Fibroblast of skin of scalp (primary cell): ENCODE data around the gene MGAT5B.
"Not testable (repeated sequence)": the region's sequence is repeated elsewhere in the genome, so short reads cannot be mapped to it uniquely, and the experiment has no call there.

Experiments used
- DNase-seq: peaks from one replicate; pipeline ENCODE4 v3.0.0-alpha.2; 2013

Gene MGAT5B

DNA sequence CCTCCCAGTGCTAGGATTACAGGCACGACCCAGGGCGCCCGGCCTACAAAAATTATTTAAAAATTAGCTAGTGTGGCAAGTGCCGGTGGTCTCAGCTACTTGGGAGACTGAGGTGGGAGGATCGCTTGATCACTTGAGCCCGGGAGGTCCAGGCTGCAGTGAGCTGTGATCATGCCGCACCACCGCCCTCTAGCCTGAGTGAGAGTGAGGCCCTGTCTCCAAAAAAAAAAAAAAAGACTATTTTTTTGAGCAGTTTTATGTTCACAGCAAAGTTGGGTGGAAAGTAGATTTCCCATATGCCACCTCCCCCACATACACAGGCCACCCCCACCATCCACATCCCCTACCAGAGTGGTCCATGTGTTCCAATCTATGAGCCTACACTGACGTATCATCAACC is 84.9 kb downstream of the MGAT5B start:
- no peak for DNase-seq

DNA sequence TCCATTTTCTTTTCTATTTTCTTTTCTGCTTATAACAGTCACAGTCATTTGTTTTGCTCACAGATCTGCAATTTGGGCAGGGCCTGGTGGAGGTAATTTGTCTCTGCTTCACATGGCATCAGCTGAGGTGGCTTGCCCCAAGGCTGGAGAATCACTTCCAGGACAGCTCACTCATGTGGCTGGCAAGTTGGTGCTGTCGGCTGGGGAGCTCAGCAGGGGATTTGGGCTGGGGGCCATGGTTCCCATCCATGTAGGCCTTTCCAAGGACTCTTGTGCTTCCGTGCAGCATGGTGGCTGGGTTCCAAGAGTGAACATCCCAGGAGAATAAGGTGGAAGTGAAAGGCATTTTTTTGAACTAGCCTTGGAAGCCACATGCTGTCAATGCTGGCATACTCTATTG is 85.7 kb downstream of the MGAT5B start:
- DNase-seq = peak; percentile 25

DNA sequence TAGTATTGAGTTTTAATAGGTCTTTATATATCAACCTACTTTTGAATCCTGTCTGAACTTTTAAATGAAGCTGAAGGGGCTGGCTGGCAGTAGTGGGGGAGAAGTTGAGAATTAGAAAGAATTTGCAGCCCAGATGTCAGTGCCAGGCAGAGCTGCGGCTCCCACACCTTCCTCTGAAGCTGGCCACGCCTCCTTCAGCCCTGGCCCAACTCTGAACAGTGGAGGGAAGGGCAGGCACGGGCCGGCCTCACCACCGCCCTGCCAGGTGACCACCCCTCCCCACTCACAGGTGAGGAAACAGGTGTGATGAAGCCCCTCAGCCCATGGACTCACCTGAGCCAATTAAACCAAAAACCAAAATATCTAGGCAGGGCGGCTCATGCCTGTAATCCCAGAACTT is 87.0 kb downstream of the MGAT5B start:
- DNase-seq = no peak

DNA sequence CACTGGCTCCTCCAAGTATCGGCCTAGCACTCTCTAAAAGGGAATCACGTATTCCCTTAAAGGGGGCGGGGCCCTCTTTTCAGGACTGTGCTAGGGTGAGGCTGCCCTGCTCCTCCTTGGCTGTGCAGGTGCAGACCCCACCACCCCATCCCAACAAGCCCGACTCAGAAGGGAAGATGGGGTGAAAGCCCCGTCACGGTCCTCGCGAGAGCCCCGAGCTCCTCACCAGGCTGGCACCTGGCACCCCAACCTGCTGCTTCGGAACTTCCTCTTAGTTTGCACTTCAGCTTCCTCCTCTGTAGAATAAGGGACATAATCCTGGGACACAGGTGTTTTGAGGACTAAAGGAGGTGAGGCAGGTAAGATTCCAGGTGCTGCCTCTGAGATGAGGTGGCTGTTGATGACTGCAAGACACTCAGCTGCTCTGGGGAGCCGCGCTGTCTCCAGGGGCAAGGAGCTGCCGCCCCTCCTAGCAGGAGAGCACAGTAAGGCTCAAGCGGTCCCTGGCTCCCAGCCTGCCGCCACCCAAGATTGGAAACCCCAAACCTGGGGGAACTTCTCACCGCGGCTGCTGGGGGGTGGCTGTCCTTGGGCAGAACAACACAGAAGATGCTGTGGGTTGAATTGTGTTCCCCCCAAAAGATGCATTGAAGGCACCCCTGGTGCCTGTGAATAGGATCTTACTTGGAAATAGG is 88.8 kb downstream of the MGAT5B start:
- DNase-seq = no peak

DNA sequence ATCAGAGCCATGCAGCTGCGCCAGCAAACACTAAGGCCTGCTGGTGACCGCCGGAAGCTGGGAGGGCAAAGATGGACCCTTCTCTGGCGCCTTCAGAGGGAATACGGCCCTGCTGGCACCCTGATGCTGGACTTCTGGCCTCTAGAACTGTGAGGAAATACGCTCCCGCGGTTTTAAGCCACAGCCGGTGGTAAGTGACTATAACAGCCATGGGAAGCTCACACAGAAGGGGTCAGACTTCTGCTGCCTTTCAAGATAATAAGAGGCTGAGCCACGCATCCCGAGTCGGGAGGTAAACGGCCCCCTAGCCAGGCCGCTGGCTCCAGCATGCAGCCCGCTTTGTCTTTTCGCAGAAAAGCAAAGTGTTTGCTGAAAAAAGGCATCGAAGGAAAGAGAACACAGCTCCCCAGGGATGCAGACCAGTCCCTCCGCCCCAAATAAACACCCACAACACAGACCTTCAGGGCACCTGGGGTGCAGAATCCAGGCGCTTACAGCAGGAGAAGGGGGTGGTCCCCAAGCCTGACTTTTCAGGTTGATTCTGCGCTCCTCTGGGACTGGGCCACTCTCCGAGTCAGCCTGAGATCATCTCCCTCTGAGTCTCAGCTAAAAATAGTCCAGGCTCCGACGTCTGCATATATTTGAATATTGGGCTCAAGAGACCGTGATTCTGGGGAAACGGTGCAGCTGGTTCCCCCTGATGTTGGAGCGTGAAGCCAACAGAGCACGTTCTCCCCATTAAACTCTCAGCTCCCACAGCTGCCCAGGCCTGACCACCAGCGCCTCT is 89.7 kb downstream of the MGAT5B start:
- DNase-seq = peak; percentile 23

DNA sequence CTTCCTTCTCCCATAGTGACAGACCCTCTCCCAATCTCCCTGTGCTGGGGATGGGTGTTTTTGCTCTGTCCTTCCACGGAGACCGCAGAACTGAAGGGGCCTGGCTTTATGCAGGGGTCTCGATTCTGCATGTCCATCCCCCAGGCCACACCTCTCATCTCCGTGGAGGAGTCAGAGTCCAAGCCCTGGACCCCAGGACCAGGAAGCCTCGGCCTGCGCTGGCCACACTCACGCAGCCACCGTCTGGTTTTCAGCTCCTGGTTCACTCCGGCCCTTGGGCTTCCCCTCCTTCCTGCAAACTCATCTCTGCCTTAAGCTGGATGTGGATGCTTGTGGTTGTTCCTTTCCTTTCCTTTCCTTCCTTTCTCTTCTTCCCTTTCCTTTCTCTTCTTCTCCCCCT is 90.8 kb downstream of the MGAT5B start:
- DNase-seq = no peak

DNA sequence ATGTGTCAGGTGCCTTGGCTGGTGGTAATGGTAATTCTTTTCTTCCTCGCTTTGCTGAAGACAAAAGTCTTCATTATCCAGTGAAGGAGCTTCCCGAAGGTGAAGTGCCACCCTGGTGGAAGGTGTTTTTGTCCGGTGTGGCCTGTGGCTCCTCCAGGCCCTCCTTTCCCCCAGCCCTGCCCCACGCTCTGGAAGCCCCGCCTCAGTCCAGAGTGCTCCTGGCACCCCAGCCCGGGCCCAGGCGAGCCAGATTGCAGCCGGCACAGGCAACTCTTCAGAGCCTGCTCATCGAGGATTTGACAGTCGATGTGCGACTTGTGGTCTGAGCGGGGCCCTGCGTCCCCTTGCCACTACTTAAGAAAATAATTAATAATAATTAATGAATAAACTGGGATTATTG is 93.7 kb downstream of the MGAT5B start:
- DNase-seq = no peak

DNA sequence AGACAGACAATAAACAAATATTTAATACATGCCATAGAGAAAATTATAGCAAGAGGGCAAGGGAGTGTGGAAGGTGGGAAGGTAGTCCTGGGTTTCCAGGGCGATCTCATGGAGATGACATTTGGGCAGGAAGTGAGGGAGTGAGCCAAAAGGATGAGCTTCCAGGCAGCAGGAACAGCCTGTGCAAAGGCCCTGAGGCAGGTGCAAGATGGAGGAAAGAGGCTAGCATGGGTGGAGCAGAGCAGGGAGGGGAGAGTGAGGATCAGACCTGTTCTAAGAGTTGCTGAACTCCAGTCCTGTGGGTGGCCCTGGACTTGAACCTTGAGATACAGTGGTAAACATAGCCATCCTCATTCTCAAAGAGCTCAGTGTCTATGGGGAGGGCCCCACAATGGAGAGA is 94.7 kb downstream of the MGAT5B start:
- DNase-seq = no peak

DNA sequence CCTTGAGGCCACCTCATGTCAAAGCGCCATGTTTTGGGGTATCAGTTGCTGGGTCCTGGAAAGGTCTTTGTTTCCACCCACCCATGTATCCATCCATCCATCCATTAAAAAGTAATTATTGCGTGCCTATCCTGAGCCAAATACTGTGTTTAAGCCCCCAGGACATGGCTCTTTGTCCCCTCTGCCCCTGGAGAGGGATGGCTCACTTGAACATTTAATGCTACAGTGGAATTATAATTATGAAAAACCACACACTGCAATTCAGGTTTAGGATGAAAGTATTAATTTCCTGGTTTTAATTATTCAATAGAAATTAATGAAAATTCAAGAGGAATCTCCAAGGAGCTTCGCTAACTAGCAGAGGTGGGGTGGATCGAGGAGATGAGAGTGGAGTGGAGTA is 97.8 kb downstream of the MGAT5B start:
- DNase-seq = no peak

DNA sequence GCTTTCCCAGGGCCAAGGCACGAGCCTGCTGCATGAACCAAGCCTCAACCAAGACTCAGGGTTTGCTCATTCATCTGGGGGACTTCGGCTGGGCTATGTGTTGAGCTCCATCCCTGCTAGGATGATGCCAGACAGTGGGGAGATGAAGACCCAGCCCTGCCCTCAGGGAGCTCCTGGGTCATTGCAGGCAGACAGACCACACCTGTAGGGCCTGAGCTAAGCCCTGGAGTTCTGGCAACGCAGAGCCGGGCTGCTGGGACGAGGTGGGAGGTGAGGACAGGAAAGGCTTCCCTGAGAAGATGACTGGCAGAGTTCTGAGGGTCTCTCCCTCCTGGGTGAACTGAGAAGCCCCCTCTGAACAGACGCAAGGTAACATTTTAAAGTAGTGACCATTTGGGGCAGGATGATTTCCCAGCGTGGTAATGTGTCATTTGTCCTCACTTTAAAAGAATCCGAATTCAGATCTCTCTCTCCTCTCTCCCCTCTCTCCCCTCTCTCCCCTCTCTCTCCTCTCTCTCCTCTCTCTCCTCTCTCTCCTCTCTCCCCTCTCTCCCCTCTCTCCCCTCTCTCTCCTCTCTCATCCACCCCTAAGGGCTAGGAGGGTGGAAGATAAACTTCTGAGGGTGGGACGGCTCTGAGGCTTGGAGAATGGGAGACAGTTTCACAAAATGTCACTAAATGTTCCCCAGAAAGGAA is 98.4 kb downstream of the MGAT5B start:
- no peak for DNase-seq

DNA sequence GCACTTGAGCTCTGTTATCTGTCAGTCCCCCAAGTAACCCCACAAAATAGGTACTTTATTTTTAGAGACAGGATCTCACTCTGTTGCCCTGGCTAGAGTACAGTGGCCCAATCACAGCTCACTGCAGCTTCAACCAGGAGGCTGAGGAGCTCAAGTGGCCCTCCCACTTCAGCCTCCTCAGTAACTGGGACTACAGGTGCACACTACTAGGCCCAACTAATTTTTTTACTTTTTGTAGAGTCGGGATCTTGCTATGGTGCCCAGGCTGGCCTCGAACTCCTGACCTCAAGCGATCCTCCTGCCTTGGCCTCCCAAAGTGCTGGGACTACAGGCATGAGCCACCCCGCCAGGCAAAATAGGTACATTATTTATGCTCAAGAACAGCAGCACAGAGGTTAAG is 99.6 kb downstream of the MGAT5B start:
- no peak for DNase-seq

DNA sequence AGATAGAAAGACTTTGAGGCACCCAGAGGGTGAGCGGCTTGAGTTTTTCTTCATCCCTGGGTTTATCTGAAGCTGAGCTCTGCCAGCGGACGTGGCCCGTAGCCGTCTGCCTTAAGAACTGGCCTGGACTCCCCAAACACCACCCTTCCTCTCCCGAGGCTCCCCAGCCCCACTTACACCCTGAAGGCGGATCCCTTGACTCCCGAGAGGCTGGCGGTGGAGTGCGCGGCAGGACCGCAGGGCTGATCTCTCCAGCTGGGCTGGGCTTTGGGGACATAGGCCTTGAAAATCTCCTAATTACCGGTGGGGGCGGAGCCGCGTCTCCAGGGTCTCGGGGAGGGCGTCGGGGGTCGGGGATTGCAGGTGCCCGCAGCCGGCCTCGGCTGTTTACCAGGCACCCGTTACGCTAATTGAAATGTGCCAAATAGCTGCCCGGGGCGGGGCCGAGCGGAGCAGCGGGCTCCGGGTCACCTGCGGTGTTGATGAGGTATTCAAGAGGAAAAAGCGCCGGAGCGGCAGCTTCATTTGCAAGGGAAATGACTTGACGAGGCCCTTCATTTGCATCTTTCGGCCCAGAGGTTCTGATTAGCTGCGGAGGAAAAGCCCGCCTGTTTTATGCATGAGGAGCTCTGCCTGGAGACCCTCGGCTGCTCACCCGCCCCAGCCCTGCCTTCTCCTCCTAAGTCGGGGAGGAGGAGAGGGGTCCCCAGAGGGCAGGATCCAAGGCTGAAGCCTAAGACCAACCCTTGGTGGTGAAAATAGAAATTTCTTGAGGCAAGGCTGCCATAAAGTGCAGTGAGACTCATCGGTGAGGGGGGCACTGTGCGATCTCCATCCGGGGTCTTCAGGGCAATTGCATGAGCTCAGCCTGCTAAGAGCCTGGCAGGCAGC is 100.7 kb downstream of the MGAT5B start:
- peak; percentile 31 for DNase-seq

DNA sequence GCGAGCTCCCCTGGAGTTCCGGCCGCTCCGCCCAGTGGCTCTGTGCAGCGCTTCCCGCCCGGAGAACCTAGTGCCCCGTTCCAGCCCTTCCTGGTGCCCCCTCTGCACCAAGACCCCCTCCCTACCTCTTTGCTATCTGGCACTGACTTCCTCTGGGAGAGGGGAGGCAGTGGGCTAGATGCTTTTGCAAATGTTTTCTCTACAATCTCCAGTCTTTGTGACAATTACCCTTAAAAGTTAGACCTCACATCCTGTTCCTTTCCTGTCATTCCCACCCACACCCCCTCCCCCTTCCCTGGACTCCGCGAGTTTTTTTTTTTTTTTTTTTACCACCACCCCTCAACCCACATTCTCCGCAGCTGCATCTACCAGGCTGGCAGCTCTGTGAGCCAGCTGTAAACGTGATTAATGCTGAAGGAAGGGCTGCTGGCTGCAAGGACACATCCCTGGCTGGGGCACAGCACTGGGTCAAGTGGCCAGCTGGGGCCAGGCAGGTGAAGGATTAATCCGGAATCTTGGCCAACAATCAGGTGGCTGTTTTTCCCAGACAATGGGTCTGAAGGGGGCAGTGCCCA is 101.5 kb downstream of the MGAT5B start:
- DNase-seq = no peak

DNA sequence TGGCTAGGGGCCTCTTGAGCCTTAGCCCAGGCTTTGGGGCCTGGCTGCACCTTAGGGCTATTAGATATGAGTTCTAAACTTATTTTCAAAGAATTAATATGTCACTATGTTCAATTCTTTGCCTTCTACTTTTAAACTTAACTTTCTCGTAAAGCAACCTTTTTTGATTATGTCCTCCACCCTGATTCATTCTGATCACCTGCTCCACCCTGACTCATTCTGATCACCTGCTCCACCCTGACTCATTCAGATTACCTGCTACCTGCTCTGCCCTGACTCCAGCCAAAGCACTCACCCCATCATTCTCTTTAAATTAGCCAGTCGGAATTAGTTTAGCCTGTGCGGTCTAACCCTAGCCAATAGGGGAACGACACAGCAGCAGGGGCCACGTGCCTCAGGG is 102.0 kb downstream of the MGAT5B start:
- not testable (repeated sequence) for DNase-seq

DNA sequence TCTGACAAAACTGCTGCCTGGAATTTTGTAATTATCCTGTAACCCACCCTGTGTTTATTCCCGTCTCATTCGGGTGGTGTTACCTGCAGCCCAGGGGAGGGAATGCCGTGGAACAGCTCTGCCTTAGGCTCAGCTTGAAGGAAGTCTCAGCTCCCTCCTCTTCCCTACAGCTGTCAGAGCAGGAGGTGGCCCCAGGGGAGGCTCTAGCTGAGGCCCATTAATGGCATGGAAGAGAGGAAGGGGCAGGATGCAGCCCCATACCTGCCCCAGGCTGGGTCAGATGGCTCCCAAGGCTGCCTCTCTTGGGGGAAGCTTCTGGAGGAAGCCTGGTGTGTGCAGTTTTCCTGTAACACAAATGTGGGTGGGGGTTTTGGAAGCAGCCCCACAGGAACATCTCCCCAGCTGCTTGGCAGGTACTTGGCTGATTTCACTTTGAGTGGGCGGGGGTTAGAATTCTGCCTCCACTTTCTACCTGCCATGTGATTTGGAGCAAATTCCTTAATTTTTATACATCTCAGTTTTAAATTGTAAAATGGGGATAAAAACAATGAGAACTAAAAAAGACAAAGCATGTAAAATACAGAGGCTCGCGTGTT is 103.9 kb downstream of the MGAT5B start:
- no peak for DNase-seq

DNA sequence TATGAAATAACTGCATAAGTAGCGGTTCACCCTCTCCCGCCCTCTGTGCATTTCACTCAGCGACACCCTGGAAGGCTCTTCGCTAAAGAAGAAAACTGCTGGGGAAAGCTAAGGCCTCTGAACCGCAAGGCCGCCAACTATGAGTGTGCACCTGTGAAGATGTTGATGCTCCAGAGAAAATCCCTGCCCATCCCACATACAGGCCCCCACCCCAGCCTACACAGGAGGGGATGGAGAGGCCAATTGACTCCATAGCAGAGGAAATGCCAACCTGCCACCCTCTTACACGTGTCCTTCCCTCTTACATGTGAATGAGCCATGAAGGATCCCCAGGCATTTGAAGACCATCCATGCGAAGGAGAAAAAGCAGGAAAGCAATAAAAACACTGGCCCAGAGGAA is 104.8 kb downstream of the MGAT5B start:
- no peak for DNase-seq

DNA sequence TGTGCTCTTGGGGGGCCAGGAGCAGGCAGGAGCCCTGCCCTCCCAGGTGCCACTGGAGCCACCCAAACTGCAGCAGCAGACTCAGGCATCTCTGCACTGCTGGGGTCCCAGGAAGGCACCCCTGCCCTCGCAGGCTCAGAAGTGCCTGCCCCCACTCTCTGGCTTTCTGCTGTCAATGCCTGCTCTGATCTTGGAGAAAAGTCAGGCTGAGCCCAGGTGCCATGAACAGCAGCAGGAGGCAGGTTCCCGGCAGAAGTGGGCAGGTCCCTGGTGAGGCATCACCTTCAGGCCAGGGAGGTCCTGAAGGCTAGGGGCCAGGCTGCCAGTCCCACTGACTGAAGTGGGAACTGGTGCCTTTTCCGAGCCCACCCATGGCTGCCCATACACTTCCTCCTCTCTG is 106.5 kb downstream of the MGAT5B start:
- no peak for DNase-seq

DNA sequence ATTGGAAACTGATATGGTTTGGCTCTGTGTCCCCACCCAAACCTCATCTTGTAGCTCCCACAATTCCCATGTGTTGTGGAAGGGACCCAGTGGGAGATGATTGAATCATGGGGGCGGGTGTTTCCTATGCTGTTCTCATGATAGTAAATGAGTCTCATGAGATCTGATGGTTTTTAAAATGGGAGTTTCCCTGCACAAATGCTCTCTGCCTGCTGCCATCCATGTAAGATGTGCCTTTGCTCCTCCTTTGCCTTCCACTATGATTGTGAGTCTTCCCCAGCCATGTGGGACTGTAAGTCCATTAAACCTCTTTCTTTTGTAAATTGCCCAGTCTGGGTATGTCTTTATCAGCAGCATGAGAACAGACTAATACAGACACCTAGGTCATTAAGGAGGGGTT is 109.8 kb downstream of the MGAT5B start:
- DNase-seq = not testable (repeated sequence)

DNA sequence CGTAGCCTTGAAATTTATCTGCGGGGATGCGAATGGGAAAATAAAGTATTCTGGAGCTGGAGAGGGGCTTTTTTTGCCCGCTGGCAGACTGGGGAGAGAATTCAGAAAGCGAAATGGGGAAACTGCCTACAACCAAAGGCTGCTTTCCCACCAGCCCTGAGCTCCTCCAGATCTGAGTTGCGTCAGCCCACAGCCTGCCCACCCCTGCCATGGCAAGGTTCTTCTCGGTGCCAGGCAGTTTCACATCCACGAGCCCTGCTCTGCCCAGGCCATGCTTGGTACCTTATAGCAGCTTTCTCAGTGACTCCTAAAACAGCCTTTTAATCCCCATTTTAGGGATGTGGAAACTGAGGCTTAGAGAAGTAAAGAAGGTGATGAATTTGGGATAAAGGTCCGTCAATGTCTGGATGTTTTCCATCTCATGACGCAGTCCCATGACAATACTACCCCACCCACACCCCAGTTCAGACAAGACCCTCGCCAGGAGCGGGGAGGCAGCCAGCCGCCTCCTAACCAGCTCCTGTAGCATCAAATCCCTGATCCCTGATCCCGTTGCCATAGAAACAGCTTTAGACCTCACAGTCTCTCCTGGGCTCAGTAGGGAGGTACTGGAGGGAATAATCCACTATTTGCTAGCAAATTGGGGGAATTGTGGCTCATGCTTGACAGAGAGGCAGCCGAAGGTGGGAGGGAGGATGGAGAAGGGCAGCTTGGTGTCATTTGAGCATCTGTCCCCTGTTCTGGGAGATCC is 113.5 kb downstream of the MGAT5B start:
- no peak for DNase-seq

DNA sequence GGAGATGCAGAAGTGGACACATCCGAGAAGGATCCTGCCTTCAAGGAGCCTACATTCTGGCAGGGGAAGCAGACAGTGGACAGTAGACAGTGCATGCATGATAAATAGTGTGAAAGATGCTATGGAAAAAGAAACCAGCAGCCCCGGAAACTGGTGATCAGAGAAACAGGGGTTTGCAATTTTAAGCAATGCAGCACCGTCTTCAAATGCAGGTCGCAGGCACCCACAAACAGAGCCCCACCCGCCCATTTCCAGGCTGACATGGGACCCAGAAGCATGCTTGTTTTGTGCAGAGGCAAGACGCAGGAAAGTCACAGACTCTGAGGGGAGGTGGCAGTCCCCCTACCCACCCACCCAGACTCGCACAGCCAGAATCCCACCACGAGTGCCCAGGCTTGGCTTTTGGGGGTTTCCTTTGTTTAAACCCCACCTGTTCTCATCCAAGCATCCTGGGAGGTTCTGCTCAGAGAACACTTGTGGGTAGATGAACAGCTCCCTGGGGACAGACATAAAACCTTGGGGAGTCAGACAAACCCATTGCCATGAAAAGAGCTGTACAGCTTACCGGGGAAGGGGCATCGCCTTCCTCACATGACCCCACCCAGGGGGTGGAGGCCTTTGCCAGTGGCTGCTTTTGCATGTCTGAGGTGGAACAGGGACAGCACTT is 114.3 kb downstream of the MGAT5B start:
- DNase-seq = no peak
